GM21825 (cell line): ENCODE results near the gene CABYR.
A peak's percentile ranks its signal among the peaks of the same experiment; 100 is the strongest.
"Not testable (repeated sequence)": the region's sequence is repeated elsewhere in the genome, so short reads cannot be mapped to it uniquely, and the experiment has no call there.

ENCODE experiments used
- ATAC-seq: cut with Tn5 transposase; IDR thresholded peaks from one replicate; pipeline ENCODE4 v1.9.1; 2021; ENCODE audit warnings: mild to moderate bottlenecking, moderate library complexity; ENCODE audit not compliant: unreplicated experiment

CABYR gene

DNA sequence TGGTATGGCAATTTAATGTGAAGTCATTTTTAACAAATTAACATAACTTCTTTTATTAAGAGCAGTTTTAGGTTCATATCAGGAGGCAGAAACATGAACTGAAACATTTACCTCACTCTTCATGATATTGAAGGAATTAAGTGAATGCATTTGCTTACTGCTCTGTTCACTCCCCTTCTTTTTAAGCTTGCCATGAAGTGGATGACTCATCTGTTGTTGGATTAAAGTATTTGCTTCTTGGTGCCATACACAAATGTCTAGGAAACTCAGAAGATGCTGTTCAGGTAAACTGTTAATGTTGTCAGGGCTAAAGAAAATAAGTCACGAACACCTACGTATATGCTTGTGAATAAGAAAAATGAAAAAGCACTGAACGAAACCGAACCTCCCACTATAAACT, 10.2 kb upstream of the CABYR start:
- no peak for ATAC-seq

DNA sequence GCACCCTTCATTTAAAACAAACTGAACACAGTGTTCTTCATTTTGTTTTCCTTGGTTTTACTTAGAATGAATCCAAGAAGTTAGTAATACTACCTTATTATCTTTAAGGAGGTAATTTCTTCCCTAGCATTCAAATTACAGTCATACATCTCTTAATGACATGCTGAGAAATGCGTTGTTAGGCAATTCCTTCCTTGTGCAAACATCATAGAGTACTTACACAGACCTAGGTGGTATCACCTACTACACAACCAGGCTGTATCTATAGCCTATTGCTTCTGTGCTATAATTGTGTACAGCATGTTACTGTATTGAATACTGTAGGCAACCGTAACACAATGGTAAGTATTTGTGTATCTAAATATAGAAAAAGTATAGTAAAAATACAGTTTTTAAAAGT, 8.4 kb upstream of the CABYR start:
- ATAC-seq = no peak

DNA sequence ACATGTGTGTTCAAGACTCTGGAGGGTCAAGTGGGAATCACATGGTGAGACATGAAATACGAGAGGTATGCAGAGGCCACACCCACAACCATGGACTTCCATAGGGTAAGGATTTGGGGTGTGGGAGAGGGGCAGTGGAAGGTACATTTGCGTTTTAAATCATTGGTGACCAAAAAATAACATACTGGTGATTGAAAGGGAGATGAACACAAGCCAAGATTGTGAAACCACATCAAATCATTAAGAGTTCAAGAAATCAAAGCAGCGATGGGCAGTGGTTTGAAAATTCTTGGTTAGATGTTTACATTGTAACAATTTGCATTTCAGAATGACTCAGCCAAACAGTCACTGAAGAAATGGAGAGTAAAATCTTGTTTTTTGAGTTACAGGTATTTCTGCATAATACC, 1.9 kb upstream of the CABYR start:
- ATAC-seq = no peak

DNA sequence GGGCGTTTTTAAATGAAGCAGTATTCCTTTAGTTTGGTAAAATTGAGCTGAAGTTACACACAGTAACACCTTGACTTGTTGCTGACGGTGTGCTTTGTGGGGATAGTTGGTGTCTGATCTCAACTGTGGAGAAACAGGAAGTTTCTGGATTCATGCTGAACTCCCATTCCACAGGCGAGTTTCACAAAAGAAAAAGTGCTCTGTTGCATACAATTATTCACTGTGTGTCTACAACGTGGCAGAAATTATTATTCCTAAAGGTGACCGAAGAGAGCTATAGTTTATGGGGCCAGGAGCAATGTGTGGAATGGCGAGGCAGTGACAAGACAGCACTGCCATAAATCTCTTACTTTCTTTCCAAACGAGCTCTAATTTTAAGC, 463 bp upstream of the CABYR start:
- no peak for ATAC-seq

DNA sequence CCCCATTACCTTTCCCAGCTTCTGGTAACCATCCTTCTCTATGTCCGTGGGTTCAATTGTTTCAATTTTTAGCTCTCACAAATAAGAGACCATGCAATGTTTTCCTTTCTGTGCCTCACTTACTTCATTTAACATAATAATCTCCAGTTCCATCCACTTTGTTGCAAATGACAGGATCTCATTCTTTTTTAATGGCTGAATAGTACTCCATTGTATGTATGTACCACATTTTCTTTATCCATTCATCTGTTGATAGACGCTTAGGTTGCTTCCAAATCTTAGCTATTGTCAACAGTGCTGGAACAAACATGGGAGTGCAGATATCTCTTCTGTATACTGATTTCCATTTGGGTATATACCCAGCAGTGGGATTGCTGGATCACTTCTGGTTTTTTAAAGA, 1.8 kb downstream of the CABYR start:
- no peak for ATAC-seq

DNA sequence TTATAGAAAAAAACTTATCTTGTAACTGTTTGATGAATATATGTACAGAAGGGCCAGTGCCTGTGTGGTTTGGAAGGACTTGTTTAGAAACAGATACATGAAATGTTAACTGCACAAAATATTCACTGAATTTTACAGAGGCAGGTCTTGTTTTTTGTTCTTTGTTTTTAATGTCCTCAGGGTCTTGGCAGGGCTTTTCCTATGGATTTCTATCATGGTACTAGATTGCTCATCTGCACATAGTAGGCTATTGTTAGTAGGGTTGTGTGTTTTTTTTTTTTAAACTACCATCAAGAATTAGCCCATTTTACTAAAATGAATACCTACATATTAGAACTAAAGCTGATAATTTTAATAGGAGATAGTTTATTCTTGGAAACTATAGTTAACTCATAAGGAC, 3.5 kb downstream of the CABYR start:
- no peak for ATAC-seq

DNA sequence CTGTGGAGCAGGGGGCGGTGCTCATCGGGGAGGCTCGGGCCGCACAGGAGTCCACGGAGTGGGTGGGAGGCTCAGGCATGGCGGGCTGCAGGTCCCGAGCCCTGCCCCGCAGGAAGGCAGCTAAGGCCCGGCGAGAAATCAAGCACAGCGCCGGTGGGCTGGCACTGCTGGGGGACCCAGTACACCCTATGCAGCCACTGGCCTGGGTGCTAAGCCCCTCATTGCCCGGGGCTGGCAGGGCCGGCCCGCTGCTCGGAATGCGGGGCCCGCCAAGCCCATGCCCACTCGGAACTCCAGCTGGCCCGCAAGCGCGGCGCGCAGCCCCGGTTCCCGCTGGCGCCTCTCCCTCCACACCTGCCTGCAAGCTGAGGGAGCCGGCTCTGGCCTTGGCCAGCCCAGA, 10.7 kb downstream of the CABYR start:
- not testable (repeated sequence) for ATAC-seq

DNA sequence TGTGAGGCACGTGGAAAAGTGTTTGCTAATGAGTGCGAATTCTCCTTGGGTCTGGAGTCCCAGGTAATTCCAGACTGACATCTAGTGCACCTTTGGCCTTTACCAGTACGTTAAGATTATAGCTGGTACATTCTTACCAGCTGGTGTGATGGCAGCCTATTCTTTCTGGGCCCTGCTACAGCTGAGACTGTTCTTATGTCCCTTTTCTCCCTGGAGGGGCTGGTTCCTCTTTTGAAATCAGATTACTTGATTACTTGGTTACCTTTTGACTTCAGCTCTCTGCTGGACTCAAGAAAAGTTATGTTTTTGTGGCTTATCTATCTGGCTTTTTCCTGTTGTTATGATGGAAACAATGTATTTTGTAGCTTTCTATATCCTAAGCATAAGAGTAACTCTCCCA, 14.5 kb downstream of the CABYR start:
- no peak for ATAC-seq

DNA sequence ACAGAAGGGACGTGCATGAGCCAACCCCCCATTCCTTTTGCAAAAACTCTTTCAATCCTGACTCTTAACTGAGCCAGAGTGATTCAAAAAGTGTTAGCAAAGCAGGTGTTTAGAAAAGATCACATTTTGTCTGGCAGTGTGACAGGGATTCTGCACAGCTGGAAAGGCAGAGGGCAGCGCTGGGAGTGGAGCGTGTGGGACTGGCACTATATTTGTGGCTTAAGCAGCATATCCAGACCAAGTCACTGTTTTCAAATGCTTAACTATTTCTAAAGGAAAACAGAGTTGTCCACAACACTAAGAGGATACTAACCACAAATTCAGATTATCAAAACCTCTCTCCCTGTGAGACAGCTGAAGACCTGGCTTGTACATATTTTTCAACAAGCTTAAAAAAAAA, 19.0 kb downstream of the CABYR start:
- no peak for ATAC-seq

DNA sequence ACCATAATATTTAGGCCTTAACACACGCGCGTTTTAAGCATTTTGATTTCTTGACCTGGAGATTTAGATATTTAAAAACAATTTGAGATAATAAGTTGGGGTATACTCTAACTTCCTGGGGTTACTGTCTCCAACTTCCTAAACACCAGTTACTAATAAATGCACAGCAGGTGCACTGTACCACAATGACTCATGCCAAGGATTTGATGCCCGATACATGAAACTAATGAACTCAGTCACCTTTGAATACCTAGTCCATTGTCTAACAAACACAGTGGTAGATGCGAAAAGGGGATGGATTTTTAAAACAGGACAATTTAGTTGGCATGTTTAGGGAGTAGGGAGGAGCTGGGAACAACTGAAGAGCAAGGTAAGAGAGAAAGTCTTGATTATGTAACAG, 21.2 kb downstream of the CABYR start:
- ATAC-seq = no peak

DNA sequence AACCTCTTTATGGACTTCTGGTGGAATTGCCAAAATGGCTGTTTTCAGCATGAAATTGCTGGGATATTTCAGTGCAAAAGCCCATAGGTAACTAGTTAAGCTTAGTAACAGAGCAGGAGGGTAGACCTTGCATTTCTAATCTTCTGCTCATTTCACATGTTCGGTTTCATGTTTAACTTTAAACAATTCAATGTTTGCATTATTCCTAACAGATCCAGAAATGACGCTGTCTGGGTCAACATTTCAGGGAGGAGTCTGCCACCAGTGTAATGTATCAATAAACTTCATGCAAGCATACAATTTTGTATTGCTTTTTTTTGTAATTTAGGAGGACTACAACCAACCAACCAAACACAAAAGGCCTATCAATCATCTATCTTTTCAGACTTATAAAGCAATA, 22.4 kb downstream of the CABYR start:
- no peak for ATAC-seq

DNA sequence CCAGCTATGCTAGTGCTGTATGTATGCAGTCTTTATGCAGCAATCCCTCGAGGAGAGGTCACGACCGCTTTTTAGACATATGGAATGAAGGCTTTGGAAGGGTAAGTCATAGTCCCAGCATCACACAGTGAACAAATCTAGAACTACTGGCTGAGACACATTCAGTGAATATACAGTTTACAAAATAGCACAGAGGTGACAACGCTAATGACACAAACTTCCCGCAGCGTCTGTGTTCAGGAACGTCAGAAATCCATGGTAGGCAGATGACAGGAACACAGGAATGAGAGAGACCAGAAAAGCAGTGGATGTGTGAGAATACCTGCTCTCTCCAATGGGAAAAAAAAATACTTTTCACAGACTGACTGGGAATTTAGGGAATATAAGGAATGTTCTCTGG, 29.6 kb downstream of the CABYR start:
- ATAC-seq = no peak

DNA sequence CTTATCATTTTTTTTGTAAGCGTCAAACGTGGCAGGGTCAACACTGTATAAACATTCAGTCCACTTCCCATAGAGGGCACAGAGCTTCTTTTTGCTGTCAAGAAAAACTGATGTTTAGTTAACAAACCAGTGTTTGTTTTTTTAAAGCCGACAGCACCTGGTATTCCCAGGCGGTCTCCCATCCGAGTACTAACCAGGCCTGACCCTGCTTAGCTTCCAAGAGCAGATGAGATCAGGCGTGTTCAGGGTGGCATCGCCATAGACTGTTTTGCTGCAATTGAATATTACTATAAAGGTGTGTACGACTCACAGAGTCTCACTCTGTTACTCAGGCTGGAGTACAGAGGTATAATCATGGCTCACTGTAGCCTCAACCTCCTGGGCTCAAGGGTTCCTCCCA, 31.5 kb downstream of the CABYR start:
- no peak for ATAC-seq

DNA sequence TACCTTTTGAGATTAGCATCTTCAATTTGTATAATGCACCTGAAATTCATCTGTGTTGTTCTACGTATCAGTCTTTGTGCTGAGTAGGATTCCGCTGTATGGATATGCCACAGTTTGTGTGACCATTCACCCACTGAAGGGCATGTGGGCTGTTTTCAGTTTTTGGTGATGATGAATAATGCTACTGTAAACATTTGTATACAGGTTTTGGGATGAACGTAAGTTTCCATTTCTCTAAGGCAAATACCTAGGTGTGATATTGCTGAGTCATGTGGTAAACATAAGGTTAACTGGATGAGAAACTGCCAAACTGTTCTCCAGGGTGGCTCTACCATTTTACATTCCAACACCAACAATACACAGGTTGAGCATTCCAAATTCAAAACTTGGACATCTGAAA, 35.1 kb downstream of the CABYR start:
- no peak for ATAC-seq

DNA sequence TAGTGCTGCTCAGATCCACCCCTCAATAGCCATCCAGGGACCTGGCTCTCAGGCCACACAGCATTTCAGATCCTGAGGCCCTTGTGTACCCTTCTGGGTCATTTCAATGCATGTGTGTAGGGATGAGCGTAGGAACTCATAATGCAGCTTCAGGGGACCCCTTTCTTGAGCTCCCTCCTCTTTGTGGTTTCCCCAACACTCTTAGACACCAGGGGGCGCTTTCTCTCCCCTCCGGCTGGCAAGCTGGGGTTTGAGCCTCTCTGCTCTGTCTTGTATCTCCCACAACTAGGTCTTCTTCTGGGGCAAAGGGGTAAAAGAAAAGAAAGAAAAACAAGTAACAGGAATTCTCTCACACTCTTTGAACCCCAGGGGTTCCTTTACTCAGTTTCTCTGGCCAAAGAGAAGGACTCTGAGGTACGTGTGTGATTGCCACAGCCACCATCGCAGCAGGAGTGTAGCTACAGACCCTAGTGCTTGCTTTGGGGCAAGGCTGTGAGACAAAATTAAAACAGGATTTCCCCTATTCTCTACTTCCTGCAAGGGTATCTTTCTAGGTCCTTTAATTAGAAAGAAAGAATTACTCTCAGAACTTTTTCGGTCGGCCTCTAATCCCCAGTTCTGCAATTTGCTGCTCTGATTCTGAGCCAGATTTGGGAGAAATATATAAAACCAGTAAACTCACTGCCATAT, 38.0 kb downstream of the CABYR start:
- ATAC-seq = peak; percentile 85

DNA sequence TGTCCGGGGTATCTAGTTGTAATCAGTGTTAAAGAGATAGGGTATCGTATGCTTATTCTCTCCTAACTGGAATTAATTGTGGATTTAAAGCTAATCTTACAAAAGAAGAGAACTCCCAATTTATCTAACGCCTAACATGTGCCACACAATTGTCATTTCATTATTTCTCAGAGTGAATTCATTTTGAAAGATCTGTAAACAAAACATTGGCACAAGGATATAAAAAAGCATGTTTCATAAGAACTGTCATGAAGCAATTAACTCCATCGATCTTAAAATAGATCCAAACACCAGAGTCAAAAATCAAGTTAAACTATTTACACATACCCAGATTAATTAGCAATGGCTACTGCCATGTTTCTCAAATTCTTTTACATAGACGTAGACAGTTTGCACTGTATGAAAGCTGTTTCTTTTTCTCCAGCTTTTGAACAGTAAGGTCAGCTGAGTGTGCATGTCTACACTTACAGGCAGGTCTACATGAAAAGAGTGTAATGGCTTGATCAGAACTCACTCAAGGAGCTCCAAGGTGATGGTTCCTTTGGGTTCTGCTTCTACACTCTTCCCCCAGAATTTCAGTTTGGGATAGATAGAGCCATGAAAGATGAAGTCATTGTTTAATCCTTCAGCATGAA, 38.8 kb downstream of the CABYR start:
- no peak for ATAC-seq

DNA sequence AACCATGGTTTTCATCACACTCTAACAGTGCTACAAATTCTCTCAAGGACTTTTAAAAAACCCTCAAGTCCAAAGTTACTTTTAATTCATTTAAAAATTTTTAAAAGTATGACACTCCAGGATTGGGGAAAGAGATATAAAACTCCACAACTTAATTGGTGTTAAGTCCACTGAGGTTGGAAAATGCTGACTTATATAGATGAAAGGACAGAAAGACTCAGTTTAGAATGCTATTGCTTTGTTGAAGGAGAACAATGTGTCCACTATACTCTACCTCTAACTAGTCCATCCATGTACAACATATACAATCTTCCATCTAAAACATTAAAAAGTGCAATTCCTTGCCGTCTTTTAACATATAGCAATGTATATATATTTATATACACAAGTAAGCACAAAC, 41.2 kb downstream of the CABYR start:
- ATAC-seq = no peak

DNA sequence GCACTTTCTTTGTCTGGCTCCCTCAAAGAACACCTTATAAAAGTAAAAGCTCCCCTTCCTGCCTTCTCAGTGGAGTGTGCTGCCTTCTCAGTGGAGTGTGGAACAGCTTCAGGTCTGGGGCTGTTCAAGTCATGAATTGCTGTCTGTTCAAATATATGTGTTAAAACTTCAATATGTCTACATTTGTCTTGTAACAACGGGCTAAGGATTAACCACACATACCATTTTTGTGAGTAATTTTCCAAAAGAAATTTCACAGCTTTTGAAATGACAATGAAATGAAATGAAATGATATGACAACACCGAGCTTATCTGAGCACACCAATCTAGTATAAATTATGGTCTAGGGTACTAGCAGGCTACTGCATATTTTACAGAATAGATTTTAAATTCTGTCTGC, 42.9 kb downstream of the CABYR start:
- no peak for ATAC-seq

DNA sequence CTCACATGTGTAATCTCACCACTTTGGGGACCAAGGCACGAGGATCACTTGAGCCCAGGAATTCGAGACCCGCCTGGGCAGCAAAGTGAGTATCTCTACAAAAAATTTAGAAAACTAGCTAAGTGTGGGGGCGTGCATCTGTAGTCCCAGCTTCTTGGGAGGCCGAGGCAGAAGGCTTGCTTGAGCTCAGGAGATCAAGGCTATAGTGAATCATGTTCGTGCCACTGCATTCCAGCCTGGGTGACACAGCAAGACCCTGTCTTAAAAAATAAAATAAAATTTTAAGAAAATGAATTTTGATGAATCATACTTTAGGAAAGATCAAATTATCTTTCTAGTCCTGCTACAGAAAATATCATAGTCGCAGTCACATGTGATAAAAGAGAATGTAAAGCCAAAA, 46.9 kb downstream of the CABYR start:
- ATAC-seq = no peak

DNA sequence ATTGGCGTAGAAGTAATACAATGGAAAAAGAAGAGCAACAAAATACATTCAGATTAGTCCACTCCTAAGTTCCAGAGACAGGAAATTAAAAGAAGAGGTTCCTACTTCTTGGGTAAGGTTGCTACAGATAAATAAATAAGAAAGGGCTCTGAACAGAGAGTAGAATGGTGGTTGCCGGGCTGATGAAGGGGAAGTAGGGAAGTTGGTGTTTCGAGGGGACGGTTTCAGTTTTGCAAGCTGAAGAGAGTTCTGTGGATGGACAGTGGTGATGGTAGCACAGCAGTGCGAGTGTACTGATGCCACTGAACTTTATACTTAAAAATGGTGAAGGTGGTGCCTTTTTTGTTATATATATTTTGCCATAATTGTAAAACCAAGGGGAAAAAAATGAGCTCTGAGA, 48.2 kb downstream of the CABYR start:
- no peak for ATAC-seq

DNA sequence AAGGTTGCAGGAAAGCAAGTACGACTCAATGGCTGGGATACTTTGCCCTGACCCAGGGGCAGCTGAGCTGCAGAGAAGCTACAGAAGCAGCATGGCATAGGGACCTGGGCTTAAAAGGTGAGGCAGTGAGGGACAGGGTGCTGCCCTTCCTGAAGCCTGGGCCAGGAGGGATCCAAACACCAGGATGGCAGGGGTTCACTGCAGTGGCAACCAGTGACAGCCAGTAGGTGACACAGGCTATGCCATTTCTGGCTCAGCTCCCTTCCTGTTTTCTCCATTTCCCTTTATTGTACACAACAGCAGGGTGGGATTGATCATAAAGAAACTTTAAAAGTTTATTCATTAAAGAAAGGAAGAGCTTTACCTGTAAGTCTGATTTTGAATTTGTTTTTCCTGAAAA, 48.8 kb downstream of the CABYR start:
- ATAC-seq = no peak

DNA sequence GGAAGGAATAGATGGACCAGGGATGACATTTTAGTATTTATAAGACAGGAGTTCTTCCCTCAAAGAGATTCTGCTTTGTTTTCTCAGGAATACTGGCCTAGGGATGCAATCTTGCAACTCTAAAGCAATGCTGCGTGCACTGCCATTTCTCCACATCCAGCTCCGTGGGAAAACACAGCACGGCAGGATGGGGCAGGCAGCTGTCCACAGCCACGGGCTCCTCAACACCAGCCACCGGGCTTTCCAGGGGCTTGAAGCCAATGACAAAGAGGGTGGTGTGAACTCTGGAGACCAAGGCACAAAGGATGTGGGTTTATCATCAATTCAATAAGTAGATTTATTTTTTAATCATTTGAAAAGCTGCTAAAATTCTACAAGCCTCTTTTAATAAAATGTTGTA, 49.3 kb downstream of the CABYR start:
- no peak for ATAC-seq

DNA sequence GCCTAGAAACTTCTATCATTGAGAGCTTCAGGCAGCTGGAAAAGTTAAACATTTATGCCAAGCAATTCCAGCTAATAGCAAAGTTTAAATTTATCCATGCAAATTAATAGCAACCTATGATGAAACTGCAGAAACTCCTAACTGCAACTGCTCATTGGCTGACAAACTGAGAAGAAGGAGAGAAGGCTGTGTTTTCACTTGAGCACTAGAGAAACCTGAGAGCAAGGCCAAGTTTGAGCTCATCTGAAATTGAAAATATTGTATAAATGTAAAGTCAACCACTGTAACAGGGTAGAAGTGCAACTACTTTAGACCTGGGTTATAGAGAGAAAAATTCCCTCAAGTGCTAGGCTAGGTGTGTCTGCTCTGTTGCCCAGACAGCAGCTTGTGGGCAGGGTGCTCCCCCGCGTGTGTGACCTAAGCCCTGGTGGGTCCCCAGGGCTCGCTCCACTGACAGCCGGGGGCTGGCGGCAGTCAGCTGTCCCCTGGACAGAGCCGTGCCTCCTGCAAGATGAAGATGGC, 50.2 kb downstream of the CABYR start:
- ATAC-seq = peak; percentile 85
